SK-N-SH (cell line): Measurements from ENCODE around the gene PSMG4.

Experiments used
- CTCF ChIP-seq: fragments of 200-600 bp; sonication (generic); IDR thresholded peaks from 2 replicates; pipeline ENCODE4 v1.6.1; 2017; ENCODE audit warnings: antibody characterized with exemption, mild to moderate bottlenecking, moderate library complexity
- MXI1 ChIP-seq: IDR thresholded peaks from 2 replicates; pipeline ENCODE4 v1.6.1; 2012; ENCODE audit warnings: mild to moderate bottlenecking, low read depth, low read length, improper control_type of control experiment
- POLR2AphosphoS5 ChIP-seq: IDR thresholded peaks from 2 replicates; pipeline ENCODE4 v1.6.1; 2012; ENCODE audit warnings: low read depth, low read length
- TAF1 ChIP-seq: IDR thresholded peaks from 2 replicates; pipeline ENCODE4 v1.6.1; 2012; ENCODE audit warnings: low read depth, mild to moderate bottlenecking, low read length, moderate library complexity, borderline replicate concordance
- USF1 ChIP-seq: IDR thresholded peaks from 2 replicates; pipeline ENCODE4 v1.4.0; 2012; ENCODE audit warnings: low read depth, borderline replicate concordance

GRCh38 chr6:3239110-3239830 lies 19.5 kb upstream of the PSMG4 start:
- peak; percentile 25; the same call in 1 of the 2 replicates for TF ChIP-seq CTCF
- no peak for TF ChIP-seq USF1
- no peak for TF ChIP-seq POLR2AphosphoS5
- TF ChIP-seq MXI1, result no peak
- TF ChIP-seq TAF1, result no peak
